Measurements from ENCODE around the gene PIP5KL1. TPM values are rescaled to one million over a fixed set of nuclear protein-coding genes. Genes with fewer than 3 reads are reported as not detected.

PIP5KL1 gene
- total and polyA plus RNA-seq, 2 experiments from 2014 or later: 13.4 to 19.5 TPM

DNA sequence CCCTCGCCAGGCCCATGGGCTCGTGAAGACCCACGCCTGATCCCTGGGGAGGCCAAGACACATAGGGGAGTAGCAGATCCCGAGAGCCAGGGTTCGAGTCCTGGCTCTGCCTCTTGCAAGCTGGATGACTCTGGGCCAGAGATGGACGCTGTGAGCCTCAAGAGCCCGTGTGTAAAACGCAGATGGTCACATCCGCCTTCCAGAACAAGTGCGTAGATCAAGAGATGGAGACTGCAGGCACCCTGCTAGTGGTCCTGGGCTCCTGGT is 22.0 kb downstream of the PIP5KL1 start (continued):
- TF ChIP-seq, protein P1, sequence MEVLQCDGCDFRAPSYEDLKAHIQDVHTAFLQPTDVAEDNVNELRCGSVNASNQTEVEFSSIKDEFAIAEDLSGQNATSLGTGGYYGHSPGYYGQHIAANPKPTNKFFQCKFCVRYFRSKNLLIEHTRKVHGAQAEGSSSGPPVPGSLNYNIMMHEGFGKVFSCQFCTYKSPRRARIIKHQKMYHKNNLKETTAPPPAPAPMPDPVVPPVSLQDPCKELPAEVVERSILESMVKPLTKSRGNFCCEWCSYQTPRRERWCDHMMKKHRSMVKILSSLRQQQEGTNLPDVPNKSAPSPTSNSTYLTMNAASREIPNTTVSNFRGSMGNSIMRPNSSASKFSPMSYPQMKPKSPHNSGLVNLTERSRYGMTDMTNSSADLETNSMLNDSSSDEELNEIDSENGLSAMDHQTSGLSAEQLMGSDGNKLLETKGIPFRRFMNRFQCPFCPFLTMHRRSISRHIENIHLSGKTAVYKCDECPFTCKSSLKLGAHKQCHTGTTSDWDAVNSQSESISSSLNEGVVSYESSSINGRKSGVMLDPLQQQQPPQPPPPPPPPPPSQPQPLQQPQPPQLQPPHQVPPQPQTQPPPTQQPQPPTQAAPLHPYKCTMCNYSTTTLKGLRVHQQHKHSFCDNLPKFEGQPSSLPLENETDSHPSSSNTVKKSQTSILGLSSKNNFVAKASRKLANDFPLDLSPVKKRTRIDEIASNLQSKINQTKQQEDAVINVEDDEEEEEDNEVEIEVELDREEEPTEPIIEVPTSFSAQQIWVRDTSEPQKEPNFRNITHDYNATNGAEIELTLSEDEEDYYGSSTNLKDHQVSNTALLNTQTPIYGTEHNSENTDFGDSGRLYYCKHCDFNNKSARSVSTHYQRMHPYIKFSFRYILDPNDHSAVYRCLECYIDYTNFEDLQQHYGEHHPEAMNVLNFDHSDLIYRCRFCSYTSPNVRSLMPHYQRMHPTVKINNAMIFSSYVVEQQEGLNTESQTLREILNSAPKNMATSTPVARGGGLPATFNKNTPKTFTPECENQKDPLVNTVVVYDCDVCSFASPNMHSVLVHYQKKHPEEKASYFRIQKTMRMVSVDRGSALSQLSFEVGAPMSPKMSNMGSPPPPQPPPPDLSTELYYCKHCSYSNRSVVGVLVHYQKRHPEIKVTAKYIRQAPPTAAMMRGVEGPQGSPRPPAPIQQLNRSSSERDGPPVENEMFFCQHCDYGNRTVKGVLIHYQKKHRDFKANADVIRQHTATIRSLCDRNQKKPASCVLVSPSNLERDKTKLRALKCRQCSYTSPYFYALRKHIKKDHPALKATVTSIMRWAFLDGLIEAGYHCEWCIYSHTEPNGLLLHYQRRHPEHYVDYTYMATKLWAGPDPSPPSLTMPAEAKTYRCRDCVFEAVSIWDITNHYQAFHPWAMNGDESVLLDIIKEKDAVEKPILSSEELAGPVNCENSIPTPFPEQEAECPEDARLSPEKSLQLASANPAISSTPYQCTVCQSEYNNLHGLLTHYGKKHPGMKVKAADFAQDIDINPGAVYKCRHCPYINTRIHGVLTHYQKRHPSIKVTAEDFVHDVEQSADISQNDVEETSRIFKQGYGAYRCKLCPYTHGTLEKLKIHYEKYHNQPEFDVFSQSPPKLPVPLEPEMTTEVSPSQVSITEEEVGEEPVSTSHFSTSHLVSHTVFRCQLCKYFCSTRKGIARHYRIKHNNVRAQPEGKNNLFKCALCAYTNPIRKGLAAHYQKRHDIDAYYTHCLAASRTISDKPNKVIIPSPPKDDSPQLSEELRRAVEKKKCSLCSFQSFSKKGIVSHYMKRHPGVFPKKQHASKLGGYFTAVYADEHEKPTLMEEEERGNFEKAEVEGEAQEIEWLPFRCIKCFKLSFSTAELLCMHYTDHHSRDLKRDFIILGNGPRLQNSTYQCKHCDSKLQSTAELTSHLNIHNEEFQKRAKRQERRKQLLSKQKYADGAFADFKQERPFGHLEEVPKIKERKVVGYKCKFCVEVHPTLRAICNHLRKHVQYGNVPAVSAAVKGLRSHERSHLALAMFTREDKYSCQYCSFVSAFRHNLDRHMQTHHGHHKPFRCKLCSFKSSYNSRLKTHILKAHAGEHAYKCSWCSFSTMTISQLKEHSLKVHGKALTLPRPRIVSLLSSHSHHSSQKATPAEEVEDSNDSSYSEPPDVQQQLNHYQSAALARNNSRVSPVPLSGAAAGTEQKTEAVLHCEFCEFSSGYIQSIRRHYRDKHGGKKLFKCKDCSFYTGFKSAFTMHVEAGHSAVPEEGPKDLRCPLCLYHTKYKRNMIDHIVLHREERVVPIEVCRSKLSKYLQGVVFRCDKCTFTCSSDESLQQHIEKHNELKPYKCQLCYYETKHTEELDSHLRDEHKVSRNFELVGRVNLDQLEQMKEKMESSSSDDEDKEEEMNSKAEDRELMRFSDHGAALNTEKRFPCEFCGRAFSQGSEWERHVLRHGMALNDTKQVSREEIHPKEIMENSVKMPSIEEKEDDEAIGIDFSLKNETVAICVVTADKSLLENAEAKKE (CRISPR knock-in tag; IDR thresholded peaks at IDR 0.05): no peak
- no peak for TF ChIP-seq EZH2phosphoT487 (IDR thresholded peaks at IDR 0.05; ENCODE audit: unreplicated experiment)

DNA sequence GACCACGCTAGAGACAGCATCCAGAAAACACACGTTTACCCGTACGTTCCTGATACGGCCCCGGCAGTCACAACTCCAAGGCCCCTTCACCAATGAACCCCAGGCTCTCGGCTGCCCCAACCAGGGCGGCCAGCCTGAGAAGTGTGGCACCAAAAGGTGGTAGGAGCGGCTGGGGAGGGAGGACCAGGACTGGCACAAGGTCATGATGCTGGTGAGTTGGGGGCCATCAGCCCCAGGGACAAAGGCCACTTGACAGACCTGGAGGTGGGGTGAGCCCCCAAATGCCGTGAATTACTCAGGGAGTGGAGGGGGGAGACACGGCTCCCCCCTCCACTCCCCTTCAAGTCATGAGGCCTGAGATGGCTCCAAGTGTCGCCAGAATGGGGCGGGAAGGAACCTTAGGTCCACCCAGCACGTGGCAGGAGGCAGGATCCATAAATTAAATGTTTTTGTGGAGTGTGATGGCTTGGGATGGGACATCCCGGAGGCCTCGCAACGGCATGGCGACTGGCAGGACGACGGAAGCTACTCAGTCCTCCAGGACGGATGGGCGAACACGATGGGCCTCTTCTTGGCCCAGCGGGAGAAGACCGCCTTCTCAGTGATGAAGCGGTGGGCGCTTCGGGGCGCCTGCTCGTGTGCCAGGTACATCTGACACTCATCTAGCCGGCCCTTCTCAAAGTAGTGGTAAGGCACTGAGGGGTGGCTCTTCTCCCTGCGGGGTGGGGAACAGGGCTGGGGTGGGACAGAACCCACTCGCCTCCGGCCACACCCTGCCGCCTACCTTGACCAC is 22.5 kb downstream of the PIP5KL1 start:
- ATAC-seq (no peak), DNase-seq (ENCODE audit: low spot score) (no peak)
- Histone ChIP-seq H3K79me2 (replicated peaks; ENCODE audit: insufficient read depth) (no peaks in the 10 kb centered on the region), H3K36me3 (ENCODE audit: insufficient read depth) (no peaks in the 10 kb centered on the region), H3F3A (replicated peaks; ENCODE audit: low read depth) (0 out of 2 replicates have a peak, but pooled peaks cover 13% of the 10 kb centered on the region), H2AFZ (no peak overlapping the region), H3K4me3 (no peak overlapping the region), H3K27ac (ENCODE audit: low read depth) (no peak overlapping the region), H3K4me2 (no peak overlapping the region), H3K4me1 (ENCODE audit: insufficient read depth) (peaks cover 20% of the 10 kb centered on the region), H3K9me2 (ENCODE audit: insufficient read depth) (no peaks in the 10 kb centered on the region), H3K27me3 (ENCODE audit: insufficient read depth) (no peaks in the 10 kb centered on the region), H4K20me1 (replicated peaks; ENCODE audit: insufficient read depth) (peaks cover 2% of the 10 kb centered on the region; the same call in 1 of the 2 replicates)
- Mint-ChIP-seq H3K4me1 (peaks cover 17% of the 10 kb centered on the region), H3K4me3 (no peak overlapping the region), H3K9me3 (no peaks in the 10 kb centered on the region; the same call in 2 of the 3 replicates), H3K27ac (no peak overlapping the region), H3K27me3 (ENCODE audit: insufficient read depth, low read depth, poor library complexity) (peaks cover 13% of the 10 kb centered on the region), H3K36me3 (ENCODE audit: low read depth) (peaks cover 18% of the 10 kb centered on the region; the same call in 2 of the 3 replicates)
- no peak for TF ChIP-seq NANOG (IDR thresholded peaks at IDR 0.05; ENCODE audit: borderline replicate concordance)
- no peak for TF ChIP-seq POLR2AphosphoS5 (IDR thresholded peaks at IDR 0.05; ENCODE audit: low read depth)
- TF ChIP-seq EZH2 (IDR thresholded peaks at IDR 0.05; ENCODE audit: low read depth, unreplicated experiment): no peak
- TF ChIP-seq, protein P2, sequence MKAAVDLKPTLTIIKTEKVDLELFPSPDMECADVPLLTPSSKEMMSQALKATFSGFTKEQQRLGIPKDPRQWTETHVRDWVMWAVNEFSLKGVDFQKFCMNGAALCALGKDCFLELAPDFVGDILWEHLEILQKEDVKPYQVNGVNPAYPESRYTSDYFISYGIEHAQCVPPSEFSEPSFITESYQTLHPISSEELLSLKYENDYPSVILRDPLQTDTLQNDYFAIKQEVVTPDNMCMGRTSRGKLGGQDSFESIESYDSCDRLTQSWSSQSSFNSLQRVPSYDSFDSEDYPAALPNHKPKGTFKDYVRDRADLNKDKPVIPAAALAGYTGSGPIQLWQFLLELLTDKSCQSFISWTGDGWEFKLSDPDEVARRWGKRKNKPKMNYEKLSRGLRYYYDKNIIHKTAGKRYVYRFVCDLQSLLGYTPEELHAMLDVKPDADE (IDR thresholded peaks at IDR 0.05): no peak
- TF ChIP-seq, protein P3, sequence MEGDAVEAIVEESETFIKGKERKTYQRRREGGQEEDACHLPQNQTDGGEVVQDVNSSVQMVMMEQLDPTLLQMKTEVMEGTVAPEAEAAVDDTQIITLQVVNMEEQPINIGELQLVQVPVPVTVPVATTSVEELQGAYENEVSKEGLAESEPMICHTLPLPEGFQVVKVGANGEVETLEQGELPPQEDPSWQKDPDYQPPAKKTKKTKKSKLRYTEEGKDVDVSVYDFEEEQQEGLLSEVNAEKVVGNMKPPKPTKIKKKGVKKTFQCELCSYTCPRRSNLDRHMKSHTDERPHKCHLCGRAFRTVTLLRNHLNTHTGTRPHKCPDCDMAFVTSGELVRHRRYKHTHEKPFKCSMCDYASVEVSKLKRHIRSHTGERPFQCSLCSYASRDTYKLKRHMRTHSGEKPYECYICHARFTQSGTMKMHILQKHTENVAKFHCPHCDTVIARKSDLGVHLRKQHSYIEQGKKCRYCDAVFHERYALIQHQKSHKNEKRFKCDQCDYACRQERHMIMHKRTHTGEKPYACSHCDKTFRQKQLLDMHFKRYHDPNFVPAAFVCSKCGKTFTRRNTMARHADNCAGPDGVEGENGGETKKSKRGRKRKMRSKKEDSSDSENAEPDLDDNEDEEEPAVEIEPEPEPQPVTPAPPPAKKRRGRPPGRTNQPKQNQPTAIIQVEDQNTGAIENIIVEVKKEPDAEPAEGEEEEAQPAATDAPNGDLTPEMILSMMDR (conservative IDR thresholded peaks at IDR 0.05; ENCODE audit: low read depth in 2 of 2): no peak
